Liver (tissue), 3 donors: Measurements from ENCODE around the gene RUNDC3A.

Experiments used
- EGR1 ChIP-seq, 2 donors: IDR thresholded peaks; 2 replicates each; pipeline ENCODE4 v1.6.1; 2016 to 2018; ENCODE audit warnings: antibody characterized with exemption in 2 of 2, low read depth in 2 of 2
- GABPA ChIP-seq, 2 donors: IDR thresholded peaks in 1 of 2; conservative IDR thresholded peaks in 1 of 2; 2 replicates each; pipeline ENCODE4 v1.6.1; 2016; ENCODE audit warnings: antibody characterized with exemption in 2 of 2, mild to moderate bottlenecking in 1 of 2, moderate library complexity in 1 of 2
- RAD21 ChIP-seq, 2 donors: IDR thresholded peaks; 2 replicates each; pipeline ENCODE4 v1.6.1; 2016; ENCODE audit warnings: antibody characterized with exemption in 2 of 2, mild to moderate bottlenecking in 2 of 2
- SP1 ChIP-seq: IDR thresholded peaks from 2 replicates; pipeline ENCODE4 v1.6.1; 2018; ENCODE audit warnings: antibody characterized with exemption, mild to moderate bottlenecking
- TAF1 ChIP-seq: conservative IDR thresholded peaks from 2 replicates; pipeline ENCODE4 v1.6.1; 2016; ENCODE audit warnings: antibody characterized with exemption, mild to moderate bottlenecking
- TF ChIP-seq, protein P1 (sequence below): fragments of 150-350 bp; IDR thresholded peaks from 2 replicates; pipeline ENCODE4 v1.5.1; 2017; ENCODE audit warnings: improper control_type of control experiment, low read depth, low read length; ENCODE audit not compliant: missing input control
- TF ChIP-seq, protein P2 (sequence below): IDR thresholded peaks from 2 replicates; pipeline ENCODE4 v1.6.1; 2016; ENCODE audit warnings: antibody characterized with exemption
- donor health status: healthy.
- donor health status: healthy.

DNA sequence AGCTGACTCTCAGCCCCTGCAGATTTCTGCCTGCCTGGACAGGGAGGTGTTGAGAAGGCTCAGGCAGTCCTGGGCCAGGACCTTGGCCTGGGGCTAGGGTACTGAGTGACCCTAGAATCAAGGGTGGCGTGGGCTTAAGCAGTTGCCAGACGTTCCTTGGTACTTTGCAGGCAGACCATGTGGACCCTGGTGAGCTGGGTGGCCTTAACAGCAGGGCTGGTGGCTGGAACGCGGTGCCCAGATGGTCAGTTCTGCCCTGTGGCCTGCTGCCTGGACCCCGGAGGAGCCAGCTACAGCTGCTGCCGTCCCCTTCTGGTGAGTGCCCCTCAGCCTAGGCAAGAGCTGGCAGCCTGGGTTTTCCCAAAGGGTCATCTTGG is 40.6 kb downstream of the RUNDC3A start:
- TF ChIP-seq, protein P1, sequence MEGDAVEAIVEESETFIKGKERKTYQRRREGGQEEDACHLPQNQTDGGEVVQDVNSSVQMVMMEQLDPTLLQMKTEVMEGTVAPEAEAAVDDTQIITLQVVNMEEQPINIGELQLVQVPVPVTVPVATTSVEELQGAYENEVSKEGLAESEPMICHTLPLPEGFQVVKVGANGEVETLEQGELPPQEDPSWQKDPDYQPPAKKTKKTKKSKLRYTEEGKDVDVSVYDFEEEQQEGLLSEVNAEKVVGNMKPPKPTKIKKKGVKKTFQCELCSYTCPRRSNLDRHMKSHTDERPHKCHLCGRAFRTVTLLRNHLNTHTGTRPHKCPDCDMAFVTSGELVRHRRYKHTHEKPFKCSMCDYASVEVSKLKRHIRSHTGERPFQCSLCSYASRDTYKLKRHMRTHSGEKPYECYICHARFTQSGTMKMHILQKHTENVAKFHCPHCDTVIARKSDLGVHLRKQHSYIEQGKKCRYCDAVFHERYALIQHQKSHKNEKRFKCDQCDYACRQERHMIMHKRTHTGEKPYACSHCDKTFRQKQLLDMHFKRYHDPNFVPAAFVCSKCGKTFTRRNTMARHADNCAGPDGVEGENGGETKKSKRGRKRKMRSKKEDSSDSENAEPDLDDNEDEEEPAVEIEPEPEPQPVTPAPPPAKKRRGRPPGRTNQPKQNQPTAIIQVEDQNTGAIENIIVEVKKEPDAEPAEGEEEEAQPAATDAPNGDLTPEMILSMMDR: no peak
- TF ChIP-seq EGR1 (IDR thresholded peaks at IDR 0.05; ENCODE audit: low read depth in 2 of 2) (no peak), RAD21 (IDR thresholded peaks at IDR 0.05) (no peak), GABPA (IDR thresholded peaks at IDR 0.05 in 1 of 2, conservative IDR thresholded peaks at IDR 0.05 in 1 of 2) (no peak), SP1 (no peak), TAF1 (no peak)
- TF ChIP-seq, protein P2, sequence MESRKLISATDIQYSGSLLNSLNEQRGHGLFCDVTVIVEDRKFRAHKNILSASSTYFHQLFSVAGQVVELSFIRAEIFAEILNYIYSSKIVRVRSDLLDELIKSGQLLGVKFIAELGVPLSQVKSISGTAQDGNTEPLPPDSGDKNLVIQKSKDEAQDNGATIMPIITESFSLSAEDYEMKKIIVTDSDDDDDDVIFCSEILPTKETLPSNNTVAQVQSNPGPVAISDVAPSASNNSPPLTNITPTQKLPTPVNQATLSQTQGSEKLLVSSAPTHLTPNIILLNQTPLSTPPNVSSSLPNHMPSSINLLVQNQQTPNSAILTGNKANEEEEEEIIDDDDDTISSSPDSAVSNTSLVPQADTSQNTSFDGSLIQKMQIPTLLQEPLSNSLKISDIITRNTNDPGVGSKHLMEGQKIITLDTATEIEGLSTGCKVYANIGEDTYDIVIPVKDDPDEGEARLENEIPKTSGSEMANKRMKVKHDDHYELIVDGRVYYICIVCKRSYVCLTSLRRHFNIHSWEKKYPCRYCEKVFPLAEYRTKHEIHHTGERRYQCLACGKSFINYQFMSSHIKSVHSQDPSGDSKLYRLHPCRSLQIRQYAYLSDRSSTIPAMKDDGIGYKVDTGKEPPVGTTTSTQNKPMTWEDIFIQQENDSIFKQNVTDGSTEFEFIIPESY: no peak
